ENCODE measurements around the gene ZNF205. TPM values are rescaled to one million over a fixed set of nuclear protein-coding genes. Genes with fewer than 3 reads are reported as not detected.
"Not testable (repeated sequence)": the region's sequence is repeated elsewhere in the genome, so short reads cannot be mapped to it uniquely, and the experiment has no call there.

Gene ZNF205
- total RNA-seq, 1 experiment from 2014 or later: 40.2 TPM

GRCh38 chr16:3166505-3166886 lies 54.1 kb downstream of the ZNF205 start:
- H3K36me3 ChIP-seq (replicated peaks; ENCODE audit: control insufficient read depth, insufficient read depth, low read length): no peaks in the 10 kb centered on the region
- H3K27me3 ChIP-seq (ENCODE audit: control insufficient read depth, insufficient read depth, low read length): peaks cover 14% of the 10 kb centered on the region
- no peak for DNase-seq
- H3K4me3 ChIP-seq (ENCODE audit: insufficient read depth, low read depth, low read length): no peak overlapping the region

- not testable (repeated sequence) for H3K36me3 ChIP-seq (replicated peaks; ENCODE audit: control insufficient read depth, insufficient read depth, low read length); DNase-seq; H3K4me3 ChIP-seq (ENCODE audit: insufficient read depth, low read depth, low read length)
- H3K27me3 ChIP-seq (ENCODE audit: control insufficient read depth, insufficient read depth, low read length): peaks cover 14% of the 10 kb centered on the region
These were observed 56.3 kb downstream of the ZNF205 start for GRCh38 chr16:3168729-3169128.

Other genes with a start within 250 kb of the ZNF205 start
- 55.2 and 94.1 TPM in 2 replicates for gene FLYWCH2, start 229.4 kb upstream of the ZNF205 start, total RNA-seq (2014; rRNA removed; shearing (Covaris generic))
- gene FLYWCH1, start 200.7 kb upstream of the ZNF205 start, total RNA-seq (2014; rRNA removed; shearing (Covaris generic)): 22.7 and 33.5 TPM in 2 replicates
- 17.6 and 20.9 TPM in 2 replicates for gene KREMEN2, start 148.3 kb upstream of the ZNF205 start, total RNA-seq (2014; rRNA removed; shearing (Covaris generic))
- gene PAQR4, start 143.2 kb upstream of the ZNF205 start, total RNA-seq (2014; rRNA removed; shearing (Covaris generic)): 62.6 and 65.6 TPM in 2 replicates
- 85.4 and 94.0 TPM in 2 replicates for gene PKMYT1, start 132.1 kb upstream of the ZNF205 start, total RNA-seq (2014; rRNA removed; shearing (Covaris generic))
- 0.21 and 0.48 TPM in 2 replicates for gene CLDN9, start 99.7 kb upstream of the ZNF205 start, total RNA-seq (2014; rRNA removed; shearing (Covaris generic))
- gene CLDN6, start 94.4 kb upstream of the ZNF205 start, total RNA-seq (2014; rRNA removed; shearing (Covaris generic)): 426 and 528 TPM in 2 replicates
- 144 and 171 TPM in 2 replicates for gene TNFRSF12A, start 92.2 kb upstream of the ZNF205 start, total RNA-seq (2014; rRNA removed; shearing (Covaris generic))
- 114 and 156 TPM in 2 replicates for gene HCFC1R1, start 88.6 kb upstream of the ZNF205 start, total RNA-seq (2014; rRNA removed; shearing (Covaris generic))
- 69.1 and 81.4 TPM in 2 replicates for gene THOC6, start 88.6 kb upstream of the ZNF205 start, total RNA-seq (2014; rRNA removed; shearing (Covaris generic))
- 0.69 and 2.0 TPM in 2 replicates for gene BICDL2, start 75.6 kb upstream of the ZNF205 start, total RNA-seq (2014; rRNA removed; shearing (Covaris generic))
- 18.4 and 18.7 TPM in 2 replicates for gene MMP25, start 66.0 kb upstream of the ZNF205 start, total RNA-seq (2014; rRNA removed; shearing (Covaris generic))
- gene IL32, start 46.9 kb upstream of the ZNF205 start, total RNA-seq (2014; rRNA removed; shearing (Covaris generic)): 7.9 and 9.9 TPM in 2 replicates
- 217 and 238 TPM in 2 replicates for gene ZSCAN10, start 13.3 kb upstream of the ZNF205 start, total RNA-seq (2014; rRNA removed; shearing (Covaris generic))
- gene ZNF213, start 22.4 kb downstream of the ZNF205 start, total RNA-seq (2014; rRNA removed; shearing (Covaris generic)): 5.5 and 6.3 TPM in 2 replicates
- not detected in 2 replicates for gene OR1F1, start 75.6 kb downstream of the ZNF205 start, total RNA-seq (2014; rRNA removed; shearing (Covaris generic))
- gene ZNF200, start 122.6 kb downstream of the ZNF205 start, total RNA-seq (2014; rRNA removed; shearing (Covaris generic)): 9.1 and 13.1 TPM in 2 replicates
- 0.14 TPM in 1 of 2 replicates, not detected in the other for gene MEFV, start 144.0 kb downstream of the ZNF205 start, total RNA-seq (2014; rRNA removed; shearing (Covaris generic))
- 32.4 and 47.5 TPM in 2 replicates for gene ZNF263, start 170.9 kb downstream of the ZNF205 start, total RNA-seq (2014; rRNA removed; shearing (Covaris generic))
- gene TIGD7, start 192.8 kb downstream of the ZNF205 start, total RNA-seq (2014; rRNA removed; shearing (Covaris generic)): 2.1 and 5.5 TPM in 2 replicates
- 12.1 and 14.9 TPM in 2 replicates for gene ZNF75A, start 192.9 kb downstream of the ZNF205 start, total RNA-seq (2014; rRNA removed; shearing (Covaris generic))
- gene OR2C1, start 243.3 kb downstream of the ZNF205 start, total RNA-seq (2014; rRNA removed; shearing (Covaris generic)): not detected in 2 replicates